ENCODE results near the gene WDR83.
A peak's percentile ranks its signal among the peaks of the same experiment; 100 is the strongest.
"Not testable (repeated sequence)": the region's sequence is repeated elsewhere in the genome, so short reads cannot be mapped to it uniquely, and the experiment has no call there.

WDR83 gene

DNA sequence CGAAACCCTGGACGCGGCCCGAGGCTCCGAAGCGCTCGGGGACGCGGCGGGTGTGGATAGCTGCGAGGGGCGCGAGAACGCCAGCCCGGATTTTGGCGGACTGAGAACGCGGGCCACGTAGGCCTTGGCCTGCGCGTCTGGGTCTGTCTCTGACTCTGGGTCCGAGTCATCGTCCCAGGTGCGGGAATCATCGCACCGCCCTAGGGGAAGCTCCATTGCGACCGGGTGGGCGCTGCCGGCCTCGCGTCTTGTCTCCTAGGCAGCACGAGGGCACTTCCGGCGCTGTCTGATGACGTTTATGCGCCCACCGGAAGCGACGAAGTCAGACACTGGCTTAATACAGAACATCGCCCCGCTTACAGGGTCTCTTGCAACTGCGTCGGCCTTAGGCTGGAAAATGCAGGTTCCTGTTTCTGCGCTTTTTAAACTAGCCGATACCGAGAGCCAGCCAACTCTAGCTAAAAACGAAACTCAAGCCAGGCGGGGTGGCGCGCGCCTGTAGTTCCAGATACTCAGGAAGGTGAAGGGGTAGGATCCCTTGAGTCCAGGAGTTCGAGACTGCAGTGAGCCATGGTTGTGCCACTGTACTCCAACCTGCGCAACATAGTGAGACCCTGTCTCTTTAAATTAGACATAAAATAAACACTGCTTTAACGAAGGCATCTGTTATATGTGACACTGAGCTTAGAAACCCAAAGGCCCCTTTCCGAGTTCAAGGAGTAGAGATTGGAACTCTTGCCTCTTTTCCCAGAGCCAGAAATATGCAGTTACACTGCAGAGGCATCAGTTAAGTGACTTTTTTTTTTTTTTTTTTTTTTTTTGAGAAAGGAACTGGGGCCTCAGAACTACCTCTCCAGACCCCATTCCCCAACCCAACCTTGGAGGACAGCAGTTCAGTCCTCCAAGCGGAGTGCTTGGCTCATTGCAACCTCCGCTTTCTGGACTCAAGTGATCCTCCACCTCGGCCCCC is 30.0 kb downstream of the WDR83 start, which contains the start of gene FBXW9:
Gene FBXW9, minus strand, starts transcription at position 266 of the 970 bp plus-strand sequence. Its CDS starts 50 bp downstream, at position 216.
- no peaks in the 10 kb centered on the region for H3K9me3 Mint-ChIP-seq
- peaks cover 10% of the 10 kb centered on the region for H3K4me1 Mint-ChIP-seq
- TF ChIP-seq, protein P1, sequence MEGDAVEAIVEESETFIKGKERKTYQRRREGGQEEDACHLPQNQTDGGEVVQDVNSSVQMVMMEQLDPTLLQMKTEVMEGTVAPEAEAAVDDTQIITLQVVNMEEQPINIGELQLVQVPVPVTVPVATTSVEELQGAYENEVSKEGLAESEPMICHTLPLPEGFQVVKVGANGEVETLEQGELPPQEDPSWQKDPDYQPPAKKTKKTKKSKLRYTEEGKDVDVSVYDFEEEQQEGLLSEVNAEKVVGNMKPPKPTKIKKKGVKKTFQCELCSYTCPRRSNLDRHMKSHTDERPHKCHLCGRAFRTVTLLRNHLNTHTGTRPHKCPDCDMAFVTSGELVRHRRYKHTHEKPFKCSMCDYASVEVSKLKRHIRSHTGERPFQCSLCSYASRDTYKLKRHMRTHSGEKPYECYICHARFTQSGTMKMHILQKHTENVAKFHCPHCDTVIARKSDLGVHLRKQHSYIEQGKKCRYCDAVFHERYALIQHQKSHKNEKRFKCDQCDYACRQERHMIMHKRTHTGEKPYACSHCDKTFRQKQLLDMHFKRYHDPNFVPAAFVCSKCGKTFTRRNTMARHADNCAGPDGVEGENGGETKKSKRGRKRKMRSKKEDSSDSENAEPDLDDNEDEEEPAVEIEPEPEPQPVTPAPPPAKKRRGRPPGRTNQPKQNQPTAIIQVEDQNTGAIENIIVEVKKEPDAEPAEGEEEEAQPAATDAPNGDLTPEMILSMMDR (IDR thresholded peaks at IDR 0.05; ENCODE audit: unreplicated experiment in 3 of 3): no peak
- peaks cover 14% of the 10 kb centered on the region for H3K36me3 Mint-ChIP-seq (ENCODE audit: low read depth)
- H3K27me3 Mint-ChIP-seq (ENCODE audit: low read depth): no peaks in the 10 kb centered on the region
- H3K4me3 Mint-ChIP-seq: peak within 1 kb of the TSS; percentile 93 to 95 (median 94)
- H3K27ac Mint-ChIP-seq: peak within 1 kb of the TSS; percentile 95 to 98 (median 96)

- not testable (repeated sequence) for H3K4me1 Mint-ChIP-seq; H3K27ac Mint-ChIP-seq; H3K27me3 Mint-ChIP-seq (ENCODE audit: low read depth); H3K9me3 Mint-ChIP-seq
- H3K4me3 Mint-ChIP-seq: peak overlapping the region; percentile 57 to 63 (median 59)
- H3K36me3 Mint-ChIP-seq (ENCODE audit: low read depth): peaks cover 20% of the 10 kb centered on the region
Observed at GRCh38 chr19:12697425-12697824, 30.8 kb downstream of the WDR83 start.

DNA sequence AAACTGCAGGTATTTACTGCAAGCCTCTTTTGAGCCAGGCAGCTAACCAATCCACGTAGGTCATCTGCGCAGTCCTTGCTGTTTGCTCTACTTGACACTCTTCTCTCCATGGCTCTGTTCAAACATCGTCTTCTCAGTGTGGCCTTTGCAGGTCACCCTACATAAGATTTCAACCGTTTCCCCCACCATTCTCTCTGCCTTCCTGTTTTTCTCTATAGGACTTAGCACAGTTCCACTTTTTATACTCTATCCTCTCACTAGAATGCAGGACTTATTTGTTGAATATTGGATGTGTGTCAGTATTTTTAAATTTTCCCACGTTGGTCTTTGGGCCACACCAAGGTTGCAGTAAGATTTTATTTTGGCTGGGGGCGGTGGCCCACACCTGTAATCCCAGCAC is 31.5 kb downstream of the WDR83 start:
- Mint-ChIP-seq H3K27ac (peak overlapping the region; percentile 43 to 55 (median 47)), H3K27me3 (ENCODE audit: low read depth) (no peaks in the 10 kb centered on the region), H3K4me1 (peaks cover 10% of the 10 kb centered on the region), H3K9me3 (no peaks in the 10 kb centered on the region), H3K4me3 (peak overlapping the region; percentile 76 to 87 (median 86)), H3K36me3 (ENCODE audit: low read depth) (peaks cover 27% of the 10 kb centered on the region)
- TF ChIP-seq, protein P1 (IDR thresholded peaks at IDR 0.05; ENCODE audit: unreplicated experiment in 3 of 3): no peak

DNA sequence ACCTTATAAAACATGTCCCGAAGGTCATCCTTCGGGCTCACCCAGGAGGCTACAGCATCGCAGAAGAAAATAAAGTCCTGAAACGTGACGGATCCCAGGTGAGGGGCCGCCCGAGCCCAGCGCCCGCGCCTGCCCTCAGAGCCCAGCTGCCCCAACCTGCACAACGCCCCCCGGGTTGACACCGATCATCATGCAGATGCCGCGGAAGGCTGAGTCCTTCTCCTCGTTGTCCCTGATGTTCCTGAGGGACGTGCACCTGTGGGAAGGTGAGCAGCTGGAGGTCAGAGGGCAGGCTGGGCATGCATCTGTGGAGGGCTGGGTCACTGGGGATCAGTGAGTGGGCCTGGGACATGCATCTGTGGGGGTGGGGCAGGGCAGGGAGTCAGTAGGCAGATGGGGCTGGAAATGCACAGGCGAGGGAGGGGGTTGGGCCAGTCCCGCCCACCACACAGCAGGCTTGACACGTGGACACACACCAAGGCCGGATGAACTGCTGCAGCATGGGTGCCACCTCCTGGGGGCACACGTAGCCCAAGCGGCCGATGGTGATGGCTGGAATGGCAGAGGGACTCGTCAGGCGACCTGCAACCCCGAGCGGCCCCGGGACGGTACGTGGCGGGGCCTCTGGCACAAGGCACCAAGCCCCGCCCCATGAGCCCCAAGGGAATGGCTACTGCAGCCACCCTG is 35.1 kb downstream of the WDR83 start:
- TF ChIP-seq, protein P1 (IDR thresholded peaks at IDR 0.05; ENCODE audit: unreplicated experiment in 3 of 3): no peak
- no peaks in the 10 kb centered on the region for H3K9me3 Mint-ChIP-seq
- peaks cover 6% of the 10 kb centered on the region for H3K4me1 Mint-ChIP-seq
- H3K27me3 Mint-ChIP-seq (ENCODE audit: low read depth): no peaks in the 10 kb centered on the region
- peaks cover 56% of the 10 kb centered on the region for H3K36me3 Mint-ChIP-seq (ENCODE audit: low read depth)
- no peak overlapping the region for H3K4me3 Mint-ChIP-seq
- H3K27ac Mint-ChIP-seq: no peak overlapping the region

DNA sequence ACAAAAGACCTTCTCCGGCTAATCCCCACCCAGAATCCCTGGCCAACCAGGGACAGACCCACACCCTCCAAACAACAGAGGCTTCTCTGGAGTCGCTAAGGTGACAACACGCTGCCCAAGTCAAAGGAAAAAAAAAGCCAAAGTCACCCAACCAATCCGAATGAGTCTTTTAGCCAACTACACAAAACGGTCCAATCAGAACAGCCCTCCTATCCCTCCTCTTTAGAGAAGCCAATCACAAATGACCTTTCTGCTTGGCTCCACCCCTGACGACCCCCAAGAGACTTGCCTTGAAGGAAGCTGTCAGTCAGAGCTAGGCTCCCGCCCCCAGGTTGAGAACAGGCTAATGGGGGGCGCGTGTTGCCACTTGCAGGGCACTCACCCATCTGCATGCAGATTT is 36.4 kb downstream of the WDR83 start:
- Mint-ChIP-seq H3K27ac (no peak overlapping the region), H3K36me3 (ENCODE audit: low read depth) (peaks cover 62% of the 10 kb centered on the region), H3K4me1 (peaks cover 3% of the 10 kb centered on the region)

DNA sequence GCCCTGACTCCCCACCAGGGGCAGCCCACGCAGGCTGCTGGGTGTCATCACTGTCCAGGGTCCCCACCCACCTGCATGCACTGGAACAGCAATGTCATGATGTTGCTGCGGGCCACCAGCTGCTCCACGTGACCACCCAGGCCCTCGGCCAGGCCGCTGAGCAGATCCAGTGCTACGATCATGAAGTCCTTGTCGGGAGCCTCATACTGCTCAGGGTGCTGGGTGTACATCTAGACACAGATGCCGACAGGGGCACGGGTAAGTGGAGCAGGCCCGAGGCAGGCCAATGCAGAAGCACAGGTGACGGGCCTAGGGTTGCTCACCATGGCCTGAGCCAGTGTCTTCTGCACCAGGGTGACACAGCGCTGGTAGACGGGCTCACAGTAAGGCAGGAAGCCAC is 38.6 kb downstream of the WDR83 start:
- no peak overlapping the region for H3K27ac Mint-ChIP-seq
- TF ChIP-seq, protein P1 (IDR thresholded peaks at IDR 0.05; ENCODE audit: unreplicated experiment in 3 of 3): no peak
- no peaks in the 10 kb centered on the region for H3K27me3 Mint-ChIP-seq (ENCODE audit: low read depth)
- no peak overlapping the region for H3K4me3 Mint-ChIP-seq
- H3K9me3 Mint-ChIP-seq: no peaks in the 10 kb centered on the region
- H3K4me1 Mint-ChIP-seq: no peaks in the 10 kb centered on the region
- H3K36me3 Mint-ChIP-seq (ENCODE audit: low read depth): peaks cover 68% of the 10 kb centered on the region

More for the DNA sequence above, 36.4 kb downstream of the WDR83 start:
- Mint-ChIP-seq H3K9me3 (no peaks in the 10 kb centered on the region), H3K27me3 (ENCODE audit: low read depth) (no peaks in the 10 kb centered on the region), H3K4me3 (no peak overlapping the region)
- TF ChIP-seq, protein P1 (IDR thresholded peaks at IDR 0.05; ENCODE audit: unreplicated experiment in 3 of 3): no peak
